HL-60 (cell line): ENCODE measurements around the gene SFMBT2.

Experiments
- DNase-seq, 2 experiments: peaks; one replicate each; pipeline ENCODE4 v3.0.0-alpha.2; 2010 to 2020; ENCODE audit warnings: low read depth in 1 of 2, low spot score in 1 of 2
- H3K27ac ChIP-seq: fragments of 250-450 bp; sonication (Bioruptor Pico); replicated peaks from 2 replicates; pipeline ENCODE4 v1.5.1; 2020; ENCODE audit warnings: mild to moderate bottlenecking, moderate library complexity
- H3K27me3 ChIP-seq: fragments of 250-450 bp; sonication (Bioruptor Pico); 2 replicates; pipeline ENCODE4 v1.5.1; 2021; ENCODE audit warnings: mild to moderate bottlenecking, moderate library complexity; ENCODE audit not compliant: insufficient read depth, poor library complexity, severe bottlenecking
- H3K4me3 ChIP-seq: replicated peaks from 2 replicates; pipeline ENCODE4 v1.5.1; 2011; ENCODE audit warnings: mild to moderate bottlenecking, control low read depth, low read length; ENCODE audit not compliant: insufficient read depth
- CTCF ChIP-seq: IDR thresholded peaks from one replicate; pipeline ENCODE4 v1.5.1; 2011; ENCODE audit warnings: low read length, control low read depth, inconsistent platforms; ENCODE audit not compliant: insufficient read depth
- GABPA ChIP-seq: IDR thresholded peaks from 2 replicates; pipeline ENCODE4 v1.6.1; 2012; ENCODE audit warnings: low read depth
- POLR2AphosphoS5 ChIP-seq: IDR thresholded peaks from 2 replicates; pipeline ENCODE4 v1.6.1; 2012; ENCODE audit warnings: low read depth
- REST ChIP-seq: IDR thresholded peaks from 2 replicates; pipeline ENCODE4 v1.6.1; 2012; ENCODE audit warnings: low read depth; ENCODE audit not compliant: insufficient replicate concordance
- SPI1 ChIP-seq: IDR thresholded peaks from 2 replicates; pipeline ENCODE4 v1.6.1; 2012; ENCODE audit warnings: low read depth, mild to moderate bottlenecking, borderline replicate concordance

Gene SFMBT2

GRCh38 chr10:7444551-7445121, 33.8 kb upstream of the SFMBT2 start:
- TF ChIP-seq GABPA = no peak
- no peak for TF ChIP-seq SPI1
- TF ChIP-seq POLR2AphosphoS5 = no peak
- no peak for TF ChIP-seq REST
- TF ChIP-seq CTCF = no peak
- no peaks in the 10 kb centered on the region for H3K27me3 ChIP-seq
- peak in 1 of 2 experiments; percentile 1 for DNase-seq
- no peak overlapping the region for H3K4me3 ChIP-seq
- no peak overlapping the region for H3K27ac ChIP-seq

- no peak overlapping the region for H3K27ac ChIP-seq
- no peaks in the 10 kb centered on the region for H3K27me3 ChIP-seq
- no peak for DNase-seq
- no peak overlapping the region for H3K4me3 ChIP-seq
- TF ChIP-seq REST (no peak), GABPA (no peak), POLR2AphosphoS5 (no peak), SPI1 (no peak), CTCF (no peak)
These were observed 32.2 kb upstream of the SFMBT2 start for GRCh38 chr10:7443036-7443435.

- TF ChIP-seq POLR2AphosphoS5 (no peak), REST (no peak), GABPA (no peak), CTCF (no peak), SPI1 (no peak)
- H3K27ac ChIP-seq = no peak overlapping the region
- H3K27me3 ChIP-seq = no peaks in the 10 kb centered on the region
- DNase-seq = no peak
- no peak overlapping the region for H3K4me3 ChIP-seq
These were observed 30.7 kb upstream of the SFMBT2 start for GRCh38 chr10:7441403-7442147.
